SU-DHL-6 (cell line): Measurements from ENCODE around the gene WASHC4.

Source experiments
- H2AFZ ChIP-seq: fragments of 200-600 bp; sonication (generic); 2 replicates; pipeline ENCODE4 v1.6.1; 2014; ENCODE audit warnings: low read depth, mild to moderate bottlenecking, moderate library complexity, mixed read lengths, antibody characterized with exemption, low read length; ENCODE audit not compliant: severe bottlenecking
- H3F3A ChIP-seq: fragments of 200-600 bp; shearing (Covaris generic); 2 replicates; pipeline ENCODE4 v1.6.0; 2016; ENCODE audit warnings: antibody characterized with exemption, mild to moderate bottlenecking; ENCODE audit not compliant: insufficient read depth
- H3K27ac ChIP-seq: fragments of 200-600 bp; sonication (generic); 2 replicates; pipeline ENCODE4 v1.5.1; 2016; ENCODE audit warnings: low read depth, mild to moderate bottlenecking, low read length, moderate library complexity, mixed read lengths
- H3K27me3 ChIP-seq: fragments of 200-600 bp; sonication (generic), shearing (Covaris generic); 2 replicates; pipeline ENCODE4 v1.6.0; 2014; ENCODE audit warnings: mild to moderate bottlenecking, low read length
- H3K36me3 ChIP-seq: fragments of 200-600 bp; sonication (generic); 2 replicates; pipeline ENCODE4 v1.6.1; 2014; ENCODE audit warnings: mild to moderate bottlenecking, low read length, mixed read lengths
- H3K4me2 ChIP-seq: fragments of 300-600, 200-600 bp; shearing (Covaris generic), sonication (generic); 2 replicates; pipeline ENCODE4 v1.6.0; 2014; ENCODE audit warnings: low read length, low read depth, mild to moderate bottlenecking; ENCODE audit not compliant: poor library complexity, severe bottlenecking
- H3K4me3 ChIP-seq: fragments of 200-600 bp; sonication (generic); 2 replicates; pipeline ENCODE4 v1.5.1; 2014; ENCODE audit warnings: antibody characterized with exemption, low read length, mild to moderate bottlenecking, mixed read lengths; ENCODE audit not compliant: insufficient read depth, poor library complexity, severe bottlenecking
- H3K79me2 ChIP-seq: fragments of 200-600 bp; sonication (generic); 2 replicates; pipeline ENCODE4 v1.6.1; 2014; ENCODE audit warnings: mild to moderate bottlenecking, low read length, moderate library complexity; ENCODE audit not compliant: insufficient read depth
- H3K9ac ChIP-seq: fragments of 200-600 bp; sonication (generic); 2 replicates; pipeline ENCODE4 v1.7.0; 2014; ENCODE audit warnings: mild to moderate bottlenecking, low read length
- H3K9me2 ChIP-seq: fragments of 200-600 bp; sonication (generic); replicated peaks from 2 replicates; pipeline ENCODE4 v1.6.1; 2014; ENCODE audit warnings: low read length; ENCODE audit not compliant: insufficient read depth
- H3K9me3 ChIP-seq: fragments of 200-600 bp; sonication (generic); 2 replicates; pipeline ENCODE4 v1.6.1; 2014; ENCODE audit warnings: low read length, mixed read lengths; ENCODE audit not compliant: insufficient read depth
- H4K20me1 ChIP-seq: fragments of 200-600 bp; sonication (generic); 2 replicates; pipeline ENCODE4 v1.6.1; 2014; ENCODE audit warnings: low read depth, mild to moderate bottlenecking, antibody characterized with exemption, low read length, moderate library complexity, mixed read lengths
- CTCF ChIP-seq: fragments of 200-600 bp; sonication (generic); IDR thresholded peaks from one replicate; pipeline ENCODE4 v1.5.1; 2017; ENCODE audit warnings: antibody characterized with exemption, mild to moderate bottlenecking, low read length, moderate library complexity; ENCODE audit not compliant: insufficient read depth, poor library complexity, severe bottlenecking
- EZH2phosphoT487 ChIP-seq: fragments of 200-600 bp; sonication (generic), shearing (Covaris generic); conservative IDR thresholded peaks from 2 replicates; pipeline ENCODE4 v1.6.1; 2018; ENCODE audit warnings: mild to moderate bottlenecking, antibody characterized with exemption, low read length, moderate library complexity, mixed read lengths

Gene WASHC4

GRCh38 chr12:105170139-105170538 is 62.6 kb downstream of the WASHC4 start:
- Histone ChIP-seq H3K79me2 (no peaks in the 10 kb centered on the region), H3K4me3 (no peak overlapping the region), H3K27ac (no peak overlapping the region), H3K9ac (no peak overlapping the region), H2AFZ (no peak overlapping the region), H3K4me2 (no peak overlapping the region), H3K36me3 (peaks cover 31% of the 10 kb centered on the region), H4K20me1 (no peaks in the 10 kb centered on the region), H3K9me3 (no peaks in the 10 kb centered on the region), H3K27me3 (no peaks in the 10 kb centered on the region), H3K9me2 (no peaks in the 10 kb centered on the region), H3F3A (no peaks in the 10 kb centered on the region; the same call in 1 of the 2 replicates)
- TF ChIP-seq CTCF = no peak
- no peak for TF ChIP-seq EZH2phosphoT487

- H3F3A ChIP-seq = no peaks in the 10 kb centered on the region; the same call in 1 of the 2 replicates
- H3K79me2 ChIP-seq = no peaks in the 10 kb centered on the region
Measured at GRCh38 chr12:105171691-105172436, 64.3 kb downstream of the WASHC4 start.

GRCh38 chr12:105175397-105175990 is 68.0 kb downstream of the WASHC4 start:
- no peak overlapping the region for H3K9ac ChIP-seq
- H3K27me3 ChIP-seq = no peaks in the 10 kb centered on the region
- no peak overlapping the region for H2AFZ ChIP-seq
- no peaks in the 10 kb centered on the region for H3K9me3 ChIP-seq
- H3K27ac ChIP-seq = no peak overlapping the region
- no peak overlapping the region for H3K4me2 ChIP-seq
- TF ChIP-seq EZH2phosphoT487 (no peak), CTCF (no peak)
- no peaks in the 10 kb centered on the region for H3F3A ChIP-seq
- no peaks in the 10 kb centered on the region for H4K20me1 ChIP-seq
- H3K4me3 ChIP-seq = no peak overlapping the region
- H3K36me3 ChIP-seq = peaks cover 6% of the 10 kb centered on the region; the same call in 1 of the 2 replicates
- no peaks in the 10 kb centered on the region for H3K79me2 ChIP-seq
- H3K9me2 ChIP-seq = no peaks in the 10 kb centered on the region

More at GRCh38 chr12:105171691-105172436, 64.3 kb downstream of the WASHC4 start:
- Histone ChIP-seq H3K9me3 (no peaks in the 10 kb centered on the region), H3K36me3 (peaks cover 20% of the 10 kb centered on the region; the same call in 1 of the 2 replicates), H3K27me3 (no peaks in the 10 kb centered on the region), H3K9ac (no peak overlapping the region), H4K20me1 (no peaks in the 10 kb centered on the region), H3K9me2 (no peaks in the 10 kb centered on the region), H3K27ac (no peak overlapping the region), H3K4me2 (no peak overlapping the region), H3K4me3 (no peak overlapping the region), H2AFZ (no peak overlapping the region)
- no peak for TF ChIP-seq CTCF
- TF ChIP-seq EZH2phosphoT487 = no peak
